ENCODE results near the gene ANO3.

Gene ANO3

GRCh38 chr11:26473216-26474194, 141.6 kb downstream of the ANO3 start:
- H3F3A ChIP-seq (ENCODE audit: insufficient read depth) = no peaks in the 10 kb centered on the region
- no peak overlapping the region for H3K27ac ChIP-seq (ENCODE audit: low read depth, low read length)
- H3K27me3 ChIP-seq (ENCODE audit: low read length) = no peaks in the 10 kb centered on the region
- no peaks in the 10 kb centered on the region for H3K79me2 ChIP-seq (ENCODE audit: insufficient read depth, low read length)
- H3K36me3 ChIP-seq (ENCODE audit: low read length) = no peaks in the 10 kb centered on the region
- H3K9ac ChIP-seq (ENCODE audit: low read length) = no peak overlapping the region
- H3K9me2 ChIP-seq (replicated peaks; ENCODE audit: insufficient read depth, low read length) = no peaks in the 10 kb centered on the region
- no peak overlapping the region for H3K4me3 ChIP-seq (ENCODE audit: insufficient read depth, low read length, poor library complexity, severe bottlenecking)
- H4K20me1 ChIP-seq (ENCODE audit: low read depth, low read length) = no peaks in the 10 kb centered on the region
- no peak for TF ChIP-seq EZH2phosphoT487 (conservative IDR thresholded peaks at IDR 0.05; ENCODE audit: low read length)
- no peak for TF ChIP-seq CTCF (IDR thresholded peaks at IDR 0.05; ENCODE audit: insufficient read depth, low read length, poor library complexity, severe bottlenecking)
- H3K9me3 ChIP-seq (ENCODE audit: insufficient read depth, low read length) = no peaks in the 10 kb centered on the region
- no peak overlapping the region for H2AFZ ChIP-seq (ENCODE audit: low read depth, low read length, severe bottlenecking)
- no peak overlapping the region for H3K4me2 ChIP-seq (ENCODE audit: low read depth, low read length, poor library complexity, severe bottlenecking)

GRCh38 chr11:26474401-26474800, 142.5 kb downstream of the ANO3 start:
- no peaks in the 10 kb centered on the region for H3K27me3 ChIP-seq (ENCODE audit: low read length)
- H3K36me3 ChIP-seq (ENCODE audit: low read length) = no peaks in the 10 kb centered on the region
- H3K4me3 ChIP-seq (ENCODE audit: insufficient read depth, low read length, poor library complexity, severe bottlenecking) = no peak overlapping the region
- H3K4me2 ChIP-seq (ENCODE audit: low read depth, low read length, poor library complexity, severe bottlenecking) = no peak overlapping the region
- H3K9me3 ChIP-seq (ENCODE audit: insufficient read depth, low read length) = no peaks in the 10 kb centered on the region
- no peaks in the 10 kb centered on the region for H3K9me2 ChIP-seq (replicated peaks; ENCODE audit: insufficient read depth, low read length)
- H2AFZ ChIP-seq (ENCODE audit: low read depth, low read length, severe bottlenecking) = no peak overlapping the region
- H3F3A ChIP-seq (ENCODE audit: insufficient read depth) = no peaks in the 10 kb centered on the region
- H4K20me1 ChIP-seq (ENCODE audit: low read depth, low read length) = no peaks in the 10 kb centered on the region
- no peak for TF ChIP-seq CTCF (IDR thresholded peaks at IDR 0.05; ENCODE audit: insufficient read depth, low read length, poor library complexity, severe bottlenecking)
- no peak for TF ChIP-seq EZH2phosphoT487 (conservative IDR thresholded peaks at IDR 0.05; ENCODE audit: low read length)
- H3K27ac ChIP-seq (ENCODE audit: low read depth, low read length) = no peak overlapping the region
- no peak overlapping the region for H3K9ac ChIP-seq (ENCODE audit: low read length)
- no peaks in the 10 kb centered on the region for H3K79me2 ChIP-seq (ENCODE audit: insufficient read depth, low read length)

- Histone ChIP-seq H3K9ac (ENCODE audit: low read length) (no peak overlapping the region), H3K9me3 (ENCODE audit: insufficient read depth, low read length) (no peaks in the 10 kb centered on the region), H3K36me3 (ENCODE audit: low read length) (no peaks in the 10 kb centered on the region), H3K27me3 (ENCODE audit: low read length) (no peaks in the 10 kb centered on the region), H3K79me2 (ENCODE audit: insufficient read depth, low read length) (no peaks in the 10 kb centered on the region), H3K4me3 (ENCODE audit: insufficient read depth, low read length, poor library complexity, severe bottlenecking) (no peak overlapping the region), H2AFZ (ENCODE audit: low read depth, low read length, severe bottlenecking) (no peak overlapping the region), H3F3A (ENCODE audit: insufficient read depth) (no peaks in the 10 kb centered on the region), H3K4me2 (ENCODE audit: low read depth, low read length, poor library complexity, severe bottlenecking) (no peak overlapping the region), H3K27ac (ENCODE audit: low read depth, low read length) (no peak overlapping the region), H4K20me1 (ENCODE audit: low read depth, low read length) (no peaks in the 10 kb centered on the region), H3K9me2 (replicated peaks; ENCODE audit: insufficient read depth, low read length) (no peaks in the 10 kb centered on the region)
- TF ChIP-seq EZH2phosphoT487 (conservative IDR thresholded peaks at IDR 0.05; ENCODE audit: low read length) = no peak
- no peak for TF ChIP-seq CTCF (IDR thresholded peaks at IDR 0.05; ENCODE audit: insufficient read depth, low read length, poor library complexity, severe bottlenecking)
Observed at GRCh38 chr11:26477396-26477795, 145.5 kb downstream of the ANO3 start.
